ENCODE data around the gene IQCE.

IQCE gene

DNA sequence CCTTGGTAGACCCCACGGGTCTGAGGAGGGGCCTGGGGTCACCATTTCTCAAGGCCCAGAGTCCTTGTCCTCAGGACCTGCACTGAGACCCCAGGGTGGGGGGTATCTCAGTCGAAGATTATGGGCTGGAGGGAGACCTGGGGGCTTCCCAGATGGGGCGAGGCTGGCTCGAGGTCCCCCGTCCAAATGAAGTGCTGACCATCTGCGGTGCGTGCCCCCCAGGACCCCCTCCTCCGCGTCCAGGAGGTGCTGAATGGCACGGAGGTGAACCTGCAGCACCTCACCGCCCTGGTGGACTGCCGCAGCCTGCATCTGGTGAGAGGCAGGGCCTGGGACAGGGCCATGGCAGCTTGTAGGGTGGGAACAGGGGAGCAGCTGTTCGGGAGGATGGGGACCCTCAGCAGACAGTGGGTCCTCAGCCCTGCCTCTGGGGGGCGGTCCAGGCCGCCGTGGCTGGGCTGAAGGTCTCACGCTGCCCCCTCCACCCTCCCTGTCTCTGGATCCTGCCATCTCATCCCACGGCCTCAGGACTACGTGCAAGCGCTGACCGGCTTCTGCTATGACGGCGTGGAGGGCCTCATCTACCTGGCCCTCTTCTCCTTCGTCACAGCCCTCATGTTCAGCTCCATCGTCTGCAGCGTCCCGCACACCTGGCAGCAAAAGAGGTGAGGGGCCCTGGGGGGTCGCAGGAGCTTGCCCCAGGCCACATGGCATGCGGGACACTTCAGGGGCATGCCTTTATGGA lies 97.3 kb downstream of the IQCE start:
- no peak overlapping the region for H3K27ac ChIP-seq (ENCODE audit: low read depth, low read length)
- no peak overlapping the region for H3K9ac ChIP-seq (ENCODE audit: low read length in 5 of 5)
- peaks cover 0 to 76% (median 31%) of the 10 kb centered on the region in 5 donors for H3K36me3 ChIP-seq (ENCODE audit: control insufficient read depth in 5 of 5, insufficient read depth in 5 of 5, low read length in 5 of 5)
- H3K27me3 ChIP-seq (ENCODE audit: control insufficient read depth in 5 of 5, insufficient read depth in 4 of 5, low read length in 5 of 5): no peaks in the 10 kb centered on the region
- H3K9me3 ChIP-seq (ENCODE audit: control insufficient read depth in 5 of 5, low read length in 5 of 5): no peaks in the 10 kb centered on the region
- no peak overlapping the region for H3K4me3 ChIP-seq (ENCODE audit: low read depth in 1 of 5, low read length in 5 of 5)
- no peaks in the 10 kb centered on the region for H3K4me1 ChIP-seq (ENCODE audit: control insufficient read depth in 5 of 5, insufficient read depth in 5 of 5, low read length in 5 of 5)

DNA sequence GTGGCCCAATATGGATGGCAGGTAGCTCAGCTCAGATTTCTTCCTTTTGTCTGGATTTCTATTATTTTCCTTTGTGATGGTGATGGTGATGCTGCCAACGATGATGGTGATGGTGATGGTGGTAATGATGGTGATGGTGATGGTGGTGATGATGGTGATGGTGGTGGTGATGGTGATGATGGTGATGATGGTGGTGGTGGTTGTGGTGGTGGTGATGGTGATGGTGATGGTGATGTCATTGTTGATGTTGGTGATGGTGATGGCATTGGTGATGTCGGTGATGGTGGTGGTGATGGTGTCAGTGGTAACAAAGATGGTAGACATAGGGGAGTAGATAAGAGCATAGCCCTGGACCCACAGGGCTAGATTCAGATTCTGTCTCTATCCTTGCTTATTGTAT lies 98.4 kb downstream of the IQCE start:
- Histone ChIP-seq H3K27me3 (ENCODE audit: control insufficient read depth in 5 of 5, insufficient read depth in 4 of 5, low read length in 5 of 5) (no peaks in the 10 kb centered on the region), H3K9ac (ENCODE audit: low read length in 5 of 5) (no peak overlapping the region), H3K27ac (ENCODE audit: low read depth, low read length) (no peak overlapping the region), H3K9me3 (ENCODE audit: control insufficient read depth in 5 of 5, low read length in 5 of 5) (no peaks in the 10 kb centered on the region), H3K4me3 (ENCODE audit: low read depth in 1 of 5, low read length in 5 of 5) (no peak overlapping the region), H3K4me1 (ENCODE audit: control insufficient read depth in 5 of 5, insufficient read depth in 5 of 5, low read length in 5 of 5) (no peaks in the 10 kb centered on the region), H3K36me3 (ENCODE audit: control insufficient read depth in 5 of 5, insufficient read depth in 5 of 5, low read length in 5 of 5) (peaks cover 0 to 78% (median 32%) of the 10 kb centered on the region in 5 donors)

DNA sequence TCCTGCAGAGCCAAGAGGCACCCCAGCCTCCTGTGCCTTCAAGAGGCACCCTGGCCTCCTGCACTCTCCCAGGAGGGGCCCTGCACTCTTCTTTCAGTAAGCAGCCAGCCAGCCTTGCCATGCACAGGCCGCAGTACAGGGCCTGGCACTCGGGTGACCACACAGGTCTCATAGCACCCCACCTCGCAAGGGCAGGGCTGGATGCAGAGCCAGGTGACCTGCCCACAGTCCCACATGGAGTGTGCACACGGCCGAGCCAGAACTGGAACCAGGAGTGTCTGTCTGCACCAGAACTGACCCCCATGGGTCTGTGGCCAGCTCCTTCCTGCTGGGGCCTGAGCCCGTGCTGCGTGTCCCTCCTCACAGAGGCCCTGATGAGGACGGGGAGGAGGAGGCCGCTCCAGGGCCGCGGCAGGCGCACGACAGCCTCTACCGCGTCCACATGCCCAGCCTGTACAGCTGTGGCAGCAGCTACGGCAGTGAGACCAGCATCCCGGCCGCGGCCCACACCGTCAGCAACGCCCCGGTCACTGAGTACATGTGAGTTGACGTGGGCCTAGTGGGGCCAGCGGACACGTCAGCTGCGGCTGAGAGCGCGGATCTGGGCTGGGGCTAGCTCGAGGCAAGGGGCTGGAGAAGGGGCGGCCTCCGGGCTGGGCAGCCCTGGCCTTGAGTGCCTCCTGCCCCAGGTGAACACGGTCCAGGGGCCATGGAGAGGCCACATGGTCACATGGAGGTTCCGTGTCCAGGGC lies 99.3 kb downstream of the IQCE start:
- peaks cover 0 to 74% (median 30%) of the 10 kb centered on the region in 5 donors for H3K36me3 ChIP-seq (ENCODE audit: control insufficient read depth in 5 of 5, insufficient read depth in 5 of 5, low read length in 5 of 5)
- no peaks in the 10 kb centered on the region for H3K27me3 ChIP-seq (ENCODE audit: control insufficient read depth in 5 of 5, insufficient read depth in 4 of 5, low read length in 5 of 5)
- peaks cover 0 to 7% (median 5%) of the 10 kb centered on the region in 5 donors for H3K4me1 ChIP-seq (ENCODE audit: control insufficient read depth in 5 of 5, insufficient read depth in 5 of 5, low read length in 5 of 5)
- no peaks in the 10 kb centered on the region for H3K9me3 ChIP-seq (ENCODE audit: control insufficient read depth in 5 of 5, low read length in 5 of 5)
- no peak overlapping the region for H3K4me3 ChIP-seq (ENCODE audit: low read depth in 1 of 5, low read length in 5 of 5)
- H3K27ac ChIP-seq (ENCODE audit: low read depth, low read length): no peak overlapping the region
- H3K9ac ChIP-seq (ENCODE audit: low read length in 5 of 5): no peak overlapping the region

DNA sequence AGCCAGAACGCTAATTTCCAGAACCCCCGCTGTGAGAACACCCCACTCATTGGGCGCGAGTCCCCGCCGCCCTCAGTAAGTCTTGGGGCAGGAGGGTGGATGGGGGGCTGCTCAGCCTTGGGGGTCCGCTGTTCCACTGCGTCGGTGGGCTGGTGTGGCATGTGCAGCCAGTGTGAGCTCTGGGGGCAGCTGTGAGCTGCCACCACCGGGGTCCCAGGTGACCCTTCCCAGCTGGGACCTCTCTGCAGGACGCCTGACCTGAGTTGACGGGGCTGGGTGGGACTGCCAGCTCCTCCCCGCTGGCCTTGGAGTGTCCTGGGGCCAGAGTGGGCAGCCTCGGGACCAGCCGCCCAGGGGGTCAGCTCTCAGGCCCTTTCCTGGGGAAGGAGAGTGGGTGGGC lies 100.2 kb downstream of the IQCE start:
- no peak overlapping the region for H3K9ac ChIP-seq (ENCODE audit: low read length in 5 of 5)
- no peak overlapping the region for H3K4me3 ChIP-seq (ENCODE audit: low read depth in 1 of 5, low read length in 5 of 5)
- no peaks in the 10 kb centered on the region for H3K9me3 ChIP-seq (ENCODE audit: control insufficient read depth in 5 of 5, low read length in 5 of 5)
- H3K27me3 ChIP-seq (ENCODE audit: control insufficient read depth in 5 of 5, insufficient read depth in 4 of 5, low read length in 5 of 5): no peaks in the 10 kb centered on the region
- peaks cover 2 to 15% (median 14%) of the 10 kb centered on the region in 5 donors for H3K4me1 ChIP-seq (ENCODE audit: control insufficient read depth in 5 of 5, insufficient read depth in 5 of 5, low read length in 5 of 5)
- no peak overlapping the region for H3K27ac ChIP-seq (ENCODE audit: low read depth, low read length)
- peaks cover 0 to 72% (median 30%) of the 10 kb centered on the region in 5 donors for H3K36me3 ChIP-seq (ENCODE audit: control insufficient read depth in 5 of 5, insufficient read depth in 5 of 5, low read length in 5 of 5)

DNA sequence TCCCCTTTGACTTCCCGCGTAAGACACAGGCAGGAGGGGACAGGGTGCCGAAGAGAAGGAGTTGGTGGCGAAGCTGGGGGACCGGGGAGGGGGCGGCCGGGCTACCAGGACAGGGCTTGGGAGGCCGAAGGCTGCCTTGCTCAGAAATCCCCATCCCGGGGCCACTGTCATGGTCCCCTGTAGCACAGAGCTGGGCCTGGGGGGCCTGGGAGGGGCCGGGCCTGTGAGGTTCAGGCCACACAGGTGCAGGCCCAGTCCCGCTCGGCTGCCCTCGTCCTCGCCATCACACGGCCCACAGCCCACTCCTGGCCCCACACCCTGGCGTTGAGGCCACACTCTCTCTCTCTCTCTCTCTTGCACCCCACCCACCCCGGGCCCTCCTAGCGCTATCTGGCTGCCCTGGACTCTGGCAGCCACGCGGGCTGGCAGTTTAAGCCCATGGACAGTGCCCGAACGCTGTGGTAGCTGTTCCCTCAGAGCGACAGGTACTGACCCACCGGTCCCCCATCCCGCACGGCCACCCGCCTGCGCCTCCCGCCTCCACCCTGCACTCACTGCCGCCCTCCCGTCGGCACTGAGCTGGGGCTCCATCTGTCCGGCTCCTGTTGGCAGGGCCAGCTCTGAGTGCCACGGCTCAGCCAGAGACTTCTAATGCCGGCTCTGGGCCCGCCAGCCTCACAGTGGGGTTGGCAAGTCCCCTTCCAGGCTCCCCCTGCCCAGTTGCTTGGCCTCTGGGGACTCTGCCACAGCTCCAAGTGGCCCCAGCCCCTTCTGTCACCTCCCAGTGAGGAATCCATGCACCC lies 101.0 kb downstream of the IQCE start:
- H3K36me3 ChIP-seq (ENCODE audit: control insufficient read depth in 5 of 5, insufficient read depth in 5 of 5, low read length in 5 of 5): peaks cover 0 to 69% (median 30%) of the 10 kb centered on the region in 5 donors

DNA sequence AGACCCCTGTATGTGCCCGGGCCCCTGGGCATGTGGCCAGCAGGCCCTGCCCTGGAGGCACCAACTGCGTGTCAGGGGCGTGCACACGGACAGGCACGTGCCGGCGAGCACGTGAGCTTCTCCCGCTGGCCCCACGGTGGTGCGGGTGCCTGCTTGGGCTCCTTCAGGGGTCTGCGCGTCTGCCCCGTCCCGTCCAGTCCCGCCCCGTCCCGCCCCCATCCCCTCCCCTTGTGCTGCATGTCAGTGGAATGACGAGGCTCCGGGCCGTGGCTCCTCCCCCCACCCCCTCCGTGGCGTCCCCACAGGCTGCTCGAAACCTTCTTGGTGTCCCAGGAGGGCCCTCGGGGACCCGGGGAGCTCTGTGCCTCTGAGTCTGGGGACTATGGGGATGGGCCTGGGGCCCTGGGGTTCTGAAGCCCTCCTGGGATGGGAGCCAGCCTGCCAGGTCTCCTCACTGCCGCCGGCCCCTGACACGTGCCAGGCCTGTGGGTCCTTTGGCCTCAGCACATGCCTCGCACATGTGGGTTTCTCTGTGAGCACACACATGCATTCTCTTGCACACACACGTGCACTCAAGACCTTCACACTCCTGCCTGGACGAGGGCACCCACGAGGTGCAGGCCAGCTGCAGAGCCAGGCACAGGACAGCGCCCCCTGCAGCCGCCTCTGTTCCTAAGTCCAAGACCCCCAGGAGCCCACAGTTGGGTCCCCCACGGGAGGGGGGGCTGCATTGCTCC lies 101.7 kb downstream of the IQCE start:
- H3K36me3 ChIP-seq (ENCODE audit: control insufficient read depth in 5 of 5, insufficient read depth in 5 of 5, low read length in 5 of 5): peaks cover 0 to 64% (median 30%) of the 10 kb centered on the region in 5 donors

More for the DNA sequence above, 101.0 kb downstream of the IQCE start:
- no peak overlapping the region for H3K9ac ChIP-seq (ENCODE audit: low read length in 5 of 5)
- no peaks in the 10 kb centered on the region for H3K9me3 ChIP-seq (ENCODE audit: control insufficient read depth in 5 of 5, low read length in 5 of 5)
- no peak overlapping the region for H3K27ac ChIP-seq (ENCODE audit: low read depth, low read length)
- no peaks in the 10 kb centered on the region for H3K27me3 ChIP-seq (ENCODE audit: control insufficient read depth in 5 of 5, insufficient read depth in 4 of 5, low read length in 5 of 5)
- peaks cover 2 to 16% (median 14%) of the 10 kb centered on the region in 5 donors for H3K4me1 ChIP-seq (ENCODE audit: control insufficient read depth in 5 of 5, insufficient read depth in 5 of 5, low read length in 5 of 5)
- no peak overlapping the region for H3K4me3 ChIP-seq (ENCODE audit: low read depth in 1 of 5, low read length in 5 of 5)

DNA sequence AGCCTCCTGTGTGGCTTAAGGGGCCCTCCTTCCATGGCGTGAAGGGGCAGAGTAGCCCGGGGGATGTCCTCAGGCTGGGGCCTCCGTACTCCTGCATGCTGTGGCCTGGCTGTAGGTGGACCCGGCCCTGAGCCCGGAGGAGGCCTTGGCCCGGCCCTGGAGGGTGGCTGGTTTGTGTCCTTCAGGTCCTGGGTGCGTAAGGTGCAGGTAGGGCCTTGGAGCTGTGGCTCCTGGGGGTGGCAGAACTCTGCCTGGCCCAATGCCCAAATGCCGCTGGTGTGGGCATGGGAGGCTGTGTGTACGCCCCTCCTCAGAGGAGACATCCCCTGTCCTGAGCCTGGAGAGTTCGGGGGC lies 102.3 kb downstream of the IQCE start:
- Histone ChIP-seq H3K9me3 (ENCODE audit: control insufficient read depth in 5 of 5, low read length in 5 of 5) (no peaks in the 10 kb centered on the region), H3K9ac (ENCODE audit: low read length in 5 of 5) (no peak overlapping the region), H3K4me3 (ENCODE audit: low read depth in 1 of 5, low read length in 5 of 5) (no peak overlapping the region), H3K27ac (ENCODE audit: low read depth, low read length) (no peak overlapping the region), H3K4me1 (ENCODE audit: control insufficient read depth in 5 of 5, insufficient read depth in 5 of 5, low read length in 5 of 5) (peaks cover 2 to 24% (median 21%) of the 10 kb centered on the region in 5 donors), H3K36me3 (ENCODE audit: control insufficient read depth in 5 of 5, insufficient read depth in 5 of 5, low read length in 5 of 5) (peaks cover 0 to 58% (median 30%) of the 10 kb centered on the region in 5 donors), H3K27me3 (ENCODE audit: control insufficient read depth in 5 of 5, insufficient read depth in 4 of 5, low read length in 5 of 5) (peaks cover 0 to 4% (median 4%) of the 10 kb centered on the region in 5 donors)

More for the DNA sequence above, 101.7 kb downstream of the IQCE start:
- peaks cover 0 to 3% (median 1%) of the 10 kb centered on the region in 5 donors for H3K27me3 ChIP-seq (ENCODE audit: control insufficient read depth in 5 of 5, insufficient read depth in 4 of 5, low read length in 5 of 5)
- no peak overlapping the region for H3K9ac ChIP-seq (ENCODE audit: low read length in 5 of 5)
- H3K4me3 ChIP-seq (ENCODE audit: low read depth in 1 of 5, low read length in 5 of 5): no peak overlapping the region
- H3K9me3 ChIP-seq (ENCODE audit: control insufficient read depth in 5 of 5, low read length in 5 of 5): no peaks in the 10 kb centered on the region
- peaks cover 2 to 20% (median 17%) of the 10 kb centered on the region in 5 donors for H3K4me1 ChIP-seq (ENCODE audit: control insufficient read depth in 5 of 5, insufficient read depth in 5 of 5, low read length in 5 of 5)
- H3K27ac ChIP-seq (ENCODE audit: low read depth, low read length): no peak overlapping the region

DNA sequence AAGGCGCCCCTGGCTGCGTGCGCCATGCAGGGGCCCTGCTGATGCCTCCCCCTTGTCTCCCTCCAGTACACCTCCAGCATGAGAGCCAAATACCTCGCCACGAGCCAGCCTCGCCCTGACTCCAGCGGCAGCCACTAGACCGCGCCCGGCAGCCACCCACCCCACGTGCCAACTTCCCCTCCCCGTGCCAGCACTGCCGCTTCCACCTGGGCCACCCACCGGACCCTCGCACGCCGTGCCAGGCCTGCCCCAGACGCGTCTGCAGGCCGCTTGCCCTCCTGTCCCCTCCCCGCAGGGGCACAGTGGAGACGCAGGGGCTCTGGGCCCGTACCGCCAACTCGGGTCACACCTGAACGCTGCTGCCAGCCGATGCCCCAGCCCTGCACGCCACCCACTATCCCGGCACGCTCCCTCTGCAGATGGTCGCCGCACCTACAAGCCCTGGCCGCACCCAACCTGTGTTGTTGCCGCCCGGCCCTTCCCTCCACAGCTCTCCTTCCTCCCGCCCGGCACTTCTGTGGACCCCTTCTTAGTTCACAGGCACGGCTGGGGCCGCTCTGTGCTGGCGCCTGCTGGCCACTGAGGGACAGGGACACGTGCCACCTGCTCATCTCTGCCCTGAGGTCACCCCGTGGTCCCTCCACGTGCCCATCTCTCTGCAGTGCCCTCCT lies 103.0 kb downstream of the IQCE start:
- Histone ChIP-seq H3K36me3 (ENCODE audit: control insufficient read depth in 5 of 5, insufficient read depth in 5 of 5, low read length in 5 of 5) (peaks cover 0 to 52% (median 24%) of the 10 kb centered on the region in 5 donors), H3K27me3 (ENCODE audit: control insufficient read depth in 5 of 5, insufficient read depth in 4 of 5, low read length in 5 of 5) (peaks cover 0 to 6% (median 4%) of the 10 kb centered on the region in 5 donors)

More for the DNA sequence above, 103.0 kb downstream of the IQCE start:
- Histone ChIP-seq H3K9me3 (ENCODE audit: control insufficient read depth in 5 of 5, low read length in 5 of 5) (peaks cover 0 to 3% (median 2%) of the 10 kb centered on the region in 5 donors), H3K4me1 (ENCODE audit: control insufficient read depth in 5 of 5, insufficient read depth in 5 of 5, low read length in 5 of 5) (peaks cover 2 to 26% (median 24%) of the 10 kb centered on the region in 5 donors), H3K27ac (ENCODE audit: low read depth, low read length) (no peak overlapping the region), H3K9ac (ENCODE audit: low read length in 5 of 5) (no peak overlapping the region), H3K4me3 (ENCODE audit: low read depth in 1 of 5, low read length in 5 of 5) (no peak overlapping the region)
